MM.1S (cell line): ENCODE results near the gene IL33.
A peak's percentile ranks its signal among the peaks of the same experiment; 100 is the strongest.

Experiments
- DNase-seq: peaks from one replicate; pipeline ENCODE4 v3.0.0-alpha.2; 2015
- H2AFZ ChIP-seq: fragments of 300-600 bp; sonication (generic); 2 replicates; pipeline ENCODE4 v1.6.0; 2016; ENCODE audit warnings: antibody characterized with exemption, low read length
- H3F3A ChIP-seq: fragments of 300-600 bp; sonication (generic); 2 replicates; pipeline ENCODE4 v1.6.1; 2016; ENCODE audit warnings: mild to moderate bottlenecking, antibody characterized with exemption, low read length, moderate library complexity, mixed read lengths; ENCODE audit not compliant: insufficient read depth
- H3K27ac ChIP-seq: fragments of 300-600 bp; sonication (generic); 2 replicates; pipeline ENCODE4 v1.5.1; 2016; ENCODE audit warnings: mild to moderate bottlenecking, low read length
- H3K27me3 ChIP-seq: fragments of 300-600 bp; sonication (generic); replicated peaks from 2 replicates; pipeline ENCODE4 v1.6.0; 2016; ENCODE audit warnings: low read length; ENCODE audit not compliant: insufficient read depth
- H3K36me3 ChIP-seq: fragments of 300-600 bp; sonication (generic); replicated peaks from 2 replicates; pipeline ENCODE4 v1.6.1; 2016; ENCODE audit warnings: mild to moderate bottlenecking, low read length, mixed read lengths; ENCODE audit not compliant: insufficient read depth
- H3K4me1 ChIP-seq: fragments of 300-600 bp; sonication (generic); 2 replicates; pipeline ENCODE4 v1.6.1; 2016; ENCODE audit warnings: low read length, mixed read lengths
- H3K4me2 ChIP-seq: fragments of 300-600 bp; sonication (generic); 2 replicates; pipeline ENCODE4 v1.6.0; 2016; ENCODE audit warnings: low read depth, low read length
- H3K4me3 ChIP-seq: fragments of 300-600 bp; sonication (generic); 2 replicates; pipeline ENCODE4 v1.5.1; 2016; ENCODE audit warnings: low read length, mixed read lengths
- H3K79me2 ChIP-seq: fragments of 300-600 bp; sonication (generic); 2 replicates; pipeline ENCODE4 v1.6.1; 2016; ENCODE audit warnings: mixed run types, low read length, mixed read lengths
- H3K9ac ChIP-seq: fragments of 300-600 bp; sonication (generic); 2 replicates; pipeline ENCODE4 v1.6.1; 2016; ENCODE audit warnings: low read length, mixed read lengths
- H3K9me2 ChIP-seq: fragments of 300-600 bp; sonication (generic); replicated peaks from 2 replicates; pipeline ENCODE4 v1.6.1; 2016; ENCODE audit warnings: mild to moderate bottlenecking, low read length, mixed read lengths; ENCODE audit not compliant: insufficient read depth
- H3K9me3 ChIP-seq: fragments of 300-600 bp; sonication (generic); replicated peaks from 2 replicates; pipeline ENCODE4 v1.6.1; 2016; ENCODE audit warnings: mild to moderate bottlenecking, low read length, mixed read lengths; ENCODE audit not compliant: insufficient read depth
- H4K20me1 ChIP-seq: fragments of 300-600 bp; sonication (generic); 2 replicates; pipeline ENCODE4 v1.6.1; 2016; ENCODE audit warnings: mild to moderate bottlenecking, low read length, moderate library complexity, mixed read lengths; ENCODE audit not compliant: insufficient read depth
- CTCF ChIP-seq: fragments of 300-600 bp; sonication (generic); IDR thresholded peaks from 2 replicates; pipeline ENCODE4 v1.5.1; 2016; ENCODE audit warnings: antibody characterized with exemption, low read length, mixed read lengths
- EZH2 ChIP-seq: fragments of 300-600 bp; sonication (generic); optimal IDR thresholded peaks from 2 replicates; pipeline ENCODE3; 2017; ENCODE audit warnings: low read depth, mild to moderate bottlenecking, antibody characterized with exemption, low read length, mixed read lengths
- EZH2phosphoT487 ChIP-seq: fragments of 300-600 bp; sonication (generic); IDR thresholded peaks from 2 replicates; pipeline ENCODE4 v1.6.1; 2018; ENCODE audit warnings: antibody characterized with exemption, low read length

Gene IL33

GRCh38 chr9:6183227-6183551 is 32.4 kb upstream of the IL33 start:
- Histone ChIP-seq H3K27ac (no peak overlapping the region), H2AFZ (no peak overlapping the region), H3F3A (no peaks in the 10 kb centered on the region), H3K9me2 (no peaks in the 10 kb centered on the region), H3K27me3 (no peaks in the 10 kb centered on the region), H3K4me3 (no peak overlapping the region), H3K4me2 (no peak overlapping the region), H3K79me2 (no peaks in the 10 kb centered on the region), H3K9me3 (no peaks in the 10 kb centered on the region), H3K36me3 (no peaks in the 10 kb centered on the region), H3K4me1 (peaks cover 7% of the 10 kb centered on the region), H3K9ac (no peak overlapping the region), H4K20me1 (no peaks in the 10 kb centered on the region)
- DNase-seq, result no peak
- TF ChIP-seq EZH2phosphoT487, result no peak
- no peak for TF ChIP-seq CTCF
- TF ChIP-seq EZH2, result no peak

GRCh38 chr9:6183627-6184026 is 32.0 kb upstream of the IL33 start:
- no peaks in the 10 kb centered on the region for H3K36me3 ChIP-seq
- H2AFZ ChIP-seq, result no peak overlapping the region
- no peaks in the 10 kb centered on the region for H3K9me2 ChIP-seq
- no peak overlapping the region for H3K4me2 ChIP-seq
- H3F3A ChIP-seq, result no peaks in the 10 kb centered on the region
- H3K79me2 ChIP-seq, result no peaks in the 10 kb centered on the region
- no peak overlapping the region for H3K9ac ChIP-seq
- H3K4me3 ChIP-seq, result no peak overlapping the region
- H3K27ac ChIP-seq, result no peak overlapping the region
- H3K4me1 ChIP-seq, result peaks cover 7% of the 10 kb centered on the region
- TF ChIP-seq CTCF (no peak), EZH2 (no peak), EZH2phosphoT487 (no peak)
- H3K27me3 ChIP-seq, result no peaks in the 10 kb centered on the region
- no peaks in the 10 kb centered on the region for H3K9me3 ChIP-seq
- H4K20me1 ChIP-seq, result no peaks in the 10 kb centered on the region
- DNase-seq, result no peak

- DNase-seq, result peak; percentile 34
- TF ChIP-seq EZH2phosphoT487 (no peak), CTCF (no peak), EZH2 (no peak)
- H3K4me2 ChIP-seq, result peak overlapping the region; percentile 30; the same call in 1 of the 2 replicates
- no peaks in the 10 kb centered on the region for H3K9me3 ChIP-seq
- H3K36me3 ChIP-seq, result no peaks in the 10 kb centered on the region
- H4K20me1 ChIP-seq, result no peaks in the 10 kb centered on the region
- no peak overlapping the region for H3K27ac ChIP-seq
- H3K9ac ChIP-seq, result no peak overlapping the region
- peaks cover 7% of the 10 kb centered on the region for H3K4me1 ChIP-seq
- H3K4me3 ChIP-seq, result no peak overlapping the region
- H3K27me3 ChIP-seq, result no peaks in the 10 kb centered on the region
- no peaks in the 10 kb centered on the region for H3F3A ChIP-seq
- H3K79me2 ChIP-seq, result no peaks in the 10 kb centered on the region
- H3K9me2 ChIP-seq, result no peaks in the 10 kb centered on the region
- peak overlapping the region; percentile 44 for H2AFZ ChIP-seq
Observed at GRCh38 chr9:6184749-6185645, 30.6 kb upstream of the IL33 start.
